Measurements from ENCODE around the gene LIPA. TPM values are rescaled to one million over a fixed set of nuclear protein-coding genes. Genes with fewer than 3 reads are reported as not detected.

Gene LIPA
- total RNA-seq, 1 donor: 46.7 TPM

GRCh38 chr10:89280508-89280907 is 28.9 kb upstream of the LIPA start:
- no peaks in the 10 kb centered on the region for H3K27me3 ChIP-seq (ENCODE audit: insufficient read depth, low read length)
- H3K79me2 ChIP-seq (ENCODE audit: insufficient read depth, low read length): no peaks in the 10 kb centered on the region
- peaks cover 74% of the 10 kb centered on the region for H3K4me1 ChIP-seq (ENCODE audit: insufficient read depth, low read length)
- H2AFZ ChIP-seq (ENCODE audit: low read length): no peak overlapping the region
- TF ChIP-seq CTCF (IDR thresholded peaks at IDR 0.05; ENCODE audit: extremely low read depth, low read depth, low read length): no peak
- H3K36me3 ChIP-seq (ENCODE audit: insufficient read depth, low read length): no peaks in the 10 kb centered on the region
- H3K27ac ChIP-seq (ENCODE audit: low read depth, low read length): peak overlapping the region; percentile 17
- H3K4me2 ChIP-seq (ENCODE audit: insufficient read depth, low read length): no peak overlapping the region
- H4K20me1 ChIP-seq (ENCODE audit: insufficient read depth, low read length): no peaks in the 10 kb centered on the region
- H3K9me3 ChIP-seq (ENCODE audit: low read depth, low read length): no peaks in the 10 kb centered on the region
- H3K4me3 ChIP-seq (ENCODE audit: insufficient read depth, low read length): no peak overlapping the region
- DNase-seq (ENCODE audit: insufficient read length, low spot score, missing footprints): no peak

DNA sequence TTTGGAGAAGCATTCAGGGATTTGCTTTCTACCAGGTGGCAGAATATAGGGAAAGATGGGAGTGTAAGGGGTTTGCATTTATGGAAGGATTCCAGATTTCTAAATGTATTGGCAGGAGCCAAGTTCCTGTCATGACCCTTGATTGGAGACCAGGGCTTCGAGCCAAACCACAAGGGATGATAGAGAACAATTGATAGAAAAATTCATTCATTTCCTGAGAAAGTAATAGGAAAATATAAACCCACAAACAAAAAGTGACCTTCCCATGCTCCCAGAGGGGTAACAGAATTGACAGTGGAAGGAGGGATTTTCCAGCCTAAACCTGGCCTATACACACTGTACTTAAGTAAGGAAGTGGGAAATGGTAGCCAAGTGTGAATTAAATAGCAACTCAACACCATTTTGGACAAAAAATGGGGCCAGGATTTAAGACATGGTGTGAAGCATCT is 27.9 kb upstream of the LIPA start:
- TF ChIP-seq CTCF (IDR thresholded peaks at IDR 0.05; ENCODE audit: extremely low read depth, low read depth, low read length): no peak
- DNase-seq (ENCODE audit: insufficient read length, low spot score, missing footprints): no peak
- Histone ChIP-seq H3K4me3 (ENCODE audit: insufficient read depth, low read length) (no peak overlapping the region), H3K36me3 (ENCODE audit: insufficient read depth, low read length) (no peaks in the 10 kb centered on the region), H3K79me2 (ENCODE audit: insufficient read depth, low read length) (no peaks in the 10 kb centered on the region), H4K20me1 (ENCODE audit: insufficient read depth, low read length) (no peaks in the 10 kb centered on the region), H3K4me2 (ENCODE audit: insufficient read depth, low read length) (peak overlapping the region; percentile 34), H2AFZ (ENCODE audit: low read length) (peak overlapping the region; percentile 4), H3K27me3 (ENCODE audit: insufficient read depth, low read length) (no peaks in the 10 kb centered on the region), H3K4me1 (ENCODE audit: insufficient read depth, low read length) (peaks cover 74% of the 10 kb centered on the region), H3K27ac (ENCODE audit: low read depth, low read length) (peak overlapping the region; percentile 99), H3K9me3 (ENCODE audit: low read depth, low read length) (no peaks in the 10 kb centered on the region)

GRCh38 chr10:89278900-89279392 is 27.4 kb upstream of the LIPA start:
- H3K4me1 ChIP-seq (ENCODE audit: insufficient read depth, low read length): peaks cover 71% of the 10 kb centered on the region
- no peaks in the 10 kb centered on the region for H3K79me2 ChIP-seq (ENCODE audit: insufficient read depth, low read length)
- TF ChIP-seq CTCF (IDR thresholded peaks at IDR 0.05; ENCODE audit: extremely low read depth, low read depth, low read length): no peak
- no peaks in the 10 kb centered on the region for H4K20me1 ChIP-seq (ENCODE audit: insufficient read depth, low read length)
- no peaks in the 10 kb centered on the region for H3K9me3 ChIP-seq (ENCODE audit: low read depth, low read length)
- DNase-seq (ENCODE audit: insufficient read length, low spot score, missing footprints): no peak
- H3K36me3 ChIP-seq (ENCODE audit: insufficient read depth, low read length): no peaks in the 10 kb centered on the region
- H3K27ac ChIP-seq (ENCODE audit: low read depth, low read length): peak overlapping the region; percentile 99
- peak overlapping the region; percentile 34 for H3K4me2 ChIP-seq (ENCODE audit: insufficient read depth, low read length)
- H3K27me3 ChIP-seq (ENCODE audit: insufficient read depth, low read length): no peaks in the 10 kb centered on the region
- H3K4me3 ChIP-seq (ENCODE audit: insufficient read depth, low read length): no peak overlapping the region
- peak overlapping the region; percentile 4 for H2AFZ ChIP-seq (ENCODE audit: low read length)

- Histone ChIP-seq H2AFZ (ENCODE audit: low read length) (peak overlapping the region; percentile 69), H3K4me1 (ENCODE audit: insufficient read depth, low read length) (peaks cover 62% of the 10 kb centered on the region), H3K27me3 (ENCODE audit: insufficient read depth, low read length) (no peaks in the 10 kb centered on the region), H3K4me3 (ENCODE audit: insufficient read depth, low read length) (peak overlapping the region; percentile 20), H3K9me3 (ENCODE audit: low read depth, low read length) (no peaks in the 10 kb centered on the region), H4K20me1 (ENCODE audit: insufficient read depth, low read length) (no peaks in the 10 kb centered on the region), H3K36me3 (ENCODE audit: insufficient read depth, low read length) (no peaks in the 10 kb centered on the region), H3K79me2 (ENCODE audit: insufficient read depth, low read length) (no peaks in the 10 kb centered on the region), H3K4me2 (ENCODE audit: insufficient read depth, low read length) (peak overlapping the region; percentile 75), H3K27ac (ENCODE audit: low read depth, low read length) (peak overlapping the region; percentile 99)
- TF ChIP-seq CTCF (IDR thresholded peaks at IDR 0.05; ENCODE audit: extremely low read depth, low read depth, low read length): no peak
- no peak for DNase-seq (ENCODE audit: insufficient read length, low spot score, missing footprints)
Measured at GRCh38 chr10:89278034-89278535, 26.5 kb upstream of the LIPA start.

Measured in osteoblast (primary cell).